IMR-90 (cell line): ENCODE measurements around the gene ZNF775. TPM values are rescaled to one million over a fixed set of nuclear protein-coding genes. Genes with fewer than 3 reads are reported as not detected.

ENCODE experiments used
- ATAC-seq: fragments of 200-7000 bp; cut with Tn5 transposase; 2 replicates; pipeline ENCODE4 v1.9.1; 2020; ENCODE audit warnings: low read depth, mild to moderate bottlenecking, moderate library complexity
- BruUV-seq: library from RNA; stranded (reverse); fragments of 400-500 nt; replicated peaks from 2 replicates; lab custom pipeline; 2021; lab: Mats Ljungman, UMichigan
- CTCF ChIA-PET: fragments of 300-600 bp; formaldehyde crosslinking; extraction: SDS; loops from one replicate; lab custom pipeline; 2021; ENCODE audit warnings: antibody characterized with exemption; lab: Yijun Ruan, JAX
- POLR2A ChIA-PET: fragments of 300-600 bp; sonication (Branson Sonifier 250); formaldehyde crosslinking; loops from one replicate; lab custom pipeline; 2022; ENCODE audit warnings: antibody characterized with exemption; ENCODE audit not compliant: unreplicated experiment; lab: Charles Lee
- DNase-seq: peaks from one replicate; pipeline ENCODE4 v3.0.0; 2013
- H2AFZ ChIP-seq: replicated peaks from 2 replicates; pipeline ENCODE3; 2013; ENCODE audit warnings: low read length, mild to moderate bottlenecking; ENCODE audit not compliant: poor library complexity
- H2AK5ac ChIP-seq: 2 replicates; pipeline ENCODE4 v1.6.1; 2013; ENCODE audit warnings: low read depth, low read length, inconsistent platforms
- H2AK9ac ChIP-seq: replicated peaks from 2 replicates; pipeline ENCODE3; 2013; ENCODE audit warnings: mild to moderate bottlenecking, low read depth, low read length, moderate library complexity; ENCODE audit not compliant: poor library complexity
- H2BK120ac ChIP-seq: 2 replicates; pipeline ENCODE4 v1.6.1; 2013; ENCODE audit warnings: low read depth, low read length, inconsistent platforms
- H2BK15ac ChIP-seq: 3 replicates; pipeline ENCODE4 v1.6.1; 2013; ENCODE audit warnings: low read depth, low read length, inconsistent platforms
- H2BK20ac ChIP-seq: 2 replicates; pipeline ENCODE4 v1.6.1; 2013; ENCODE audit warnings: low read depth, mild to moderate bottlenecking, inconsistent platforms, low read length, moderate library complexity
- H2BK5ac ChIP-seq: 2 replicates; pipeline ENCODE4 v1.6.1; 2013; ENCODE audit warnings: mild to moderate bottlenecking, low read depth, low read length, inconsistent platforms; ENCODE audit not compliant: poor library complexity, severe bottlenecking
- H3K14ac ChIP-seq: replicated peaks from 2 replicates; pipeline ENCODE4 v1.6.1; 2013; ENCODE audit warnings: low read depth, low read length, inconsistent platforms
- H3K18ac ChIP-seq: 2 replicates; pipeline ENCODE4 v1.6.1; 2013; ENCODE audit warnings: low read depth, low read length, control low read depth
- H3K23ac ChIP-seq: 2 replicates; pipeline ENCODE4 v1.6.1; 2013; ENCODE audit warnings: low read depth, low read length, inconsistent platforms
- H3K27ac ChIP-seq: 2 replicates; pipeline ENCODE4 v1.5.1; 2013; ENCODE audit warnings: mild to moderate bottlenecking, control low read depth, low read length; ENCODE audit not compliant: insufficient read depth
- H3K27me3 ChIP-seq: 2 replicates; pipeline ENCODE4 v1.6.1; 2013; ENCODE audit warnings: low read length; ENCODE audit not compliant: control insufficient read depth, insufficient read depth
- H3K36me3 ChIP-seq: 2 replicates; pipeline ENCODE4 v1.6.1; 2013; ENCODE audit warnings: low read length, mixed read lengths; ENCODE audit not compliant: control insufficient read depth, insufficient read depth
- H3K4ac ChIP-seq: 2 replicates; pipeline ENCODE4 v1.6.1; 2013; ENCODE audit warnings: low read depth, low read length, inconsistent platforms
- H3K4me1 ChIP-seq: 2 replicates; pipeline ENCODE4 v1.6.1; 2013; ENCODE audit warnings: low read length, mixed read lengths; ENCODE audit not compliant: control insufficient read depth, insufficient read depth
- H3K4me2 ChIP-seq: 2 replicates; pipeline ENCODE4 v1.6.1; 2013; ENCODE audit warnings: low read depth, mild to moderate bottlenecking, control low read depth, low read length, moderate library complexity
- H3K4me3 ChIP-seq: 2 replicates; pipeline ENCODE4 v1.5.1; 2013; ENCODE audit warnings: low read depth, mild to moderate bottlenecking, control low read depth, low read length, moderate library complexity; ENCODE audit not compliant: insufficient read depth
- H3K56ac ChIP-seq: 2 replicates; pipeline ENCODE4 v1.6.1; 2013; ENCODE audit warnings: low read length, inconsistent platforms; ENCODE audit not compliant: insufficient read depth; ENCODE audit errors: extremely low read depth
- H3K79me1 ChIP-seq, 2 experiments: 2 replicates each; pipeline ENCODE4 v1.6.1; 2013; ENCODE audit warnings: low read length in 2 of 2, inconsistent platforms in 1 of 2, low read depth in 1 of 2
- H3K9ac ChIP-seq: 2 replicates; pipeline ENCODE4 v1.6.1; 2013; ENCODE audit warnings: low read depth, low read length, control low read depth
- H3K9me1 ChIP-seq: 2 replicates; pipeline ENCODE4 v1.6.1; 2013; ENCODE audit warnings: low read length, inconsistent platforms; ENCODE audit not compliant: insufficient read depth
- H3K9me3 ChIP-seq: 2 replicates; pipeline ENCODE4 v1.6.1; 2013; ENCODE audit warnings: low read length; ENCODE audit not compliant: control insufficient read depth, insufficient read depth
- H4K20me1 ChIP-seq: 2 replicates; pipeline ENCODE4 v1.6.1; 2013; ENCODE audit warnings: low read length, inconsistent platforms; ENCODE audit not compliant: insufficient read depth
- H4K5ac ChIP-seq: 2 replicates; pipeline ENCODE4 v1.6.1; 2013; ENCODE audit warnings: mild to moderate bottlenecking, low read depth, low read length, control low read depth
- H4K8ac ChIP-seq, 2 experiments: 2 replicates each; pipeline ENCODE4 v1.6.1; 2013; ENCODE audit warnings: low read depth in 2 of 2, low read length in 2 of 2, control low read depth in 1 of 2, inconsistent platforms in 1 of 2
- H4K91ac ChIP-seq: 2 replicates; pipeline ENCODE4 v1.6.1; 2013; ENCODE audit warnings: low read depth, low read length, inconsistent platforms; ENCODE audit not compliant: insufficient read depth
- BHLHE40 ChIP-seq: fragments of 150-350 bp; IDR thresholded peaks from 2 replicates; pipeline ENCODE4 v1.6.1; 2016; ENCODE audit warnings: mild to moderate bottlenecking, low read depth, low read length
- CEBPB ChIP-seq: IDR thresholded peaks from 2 replicates; pipeline ENCODE4 v1.6.1; 2012; ENCODE audit warnings: low read depth, low read length, improper control_type of control experiment
- CHD1 ChIP-seq: IDR thresholded peaks from 2 replicates; pipeline ENCODE4 v1.6.1; 2012; ENCODE audit warnings: low read depth, low read length, improper control_type of control experiment
- CTCF ChIP-seq: conservative IDR thresholded peaks from 2 replicates; pipeline ENCODE4 v1.5.1; 2012; ENCODE audit warnings: mild to moderate bottlenecking, low read depth, low read length, improper control_type of control experiment
- ELK1 ChIP-seq: fragments of 150-350 bp; IDR thresholded peaks from 2 replicates; pipeline ENCODE4 v1.6.1; 2016; ENCODE audit warnings: low read depth, mild to moderate bottlenecking, low read length, moderate library complexity, borderline replicate concordance
- FOS ChIP-seq: fragments of 150-350 bp; IDR thresholded peaks from 2 replicates; pipeline ENCODE4 v1.6.1; 2016; ENCODE audit warnings: low read depth, low read length
- MAFK ChIP-seq: IDR thresholded peaks from 2 replicates; pipeline ENCODE4 v1.6.1; 2012; ENCODE audit warnings: low read depth, low read length, improper control_type of control experiment
- MAZ ChIP-seq: IDR thresholded peaks from 2 replicates; pipeline ENCODE4 v1.6.1; 2012; ENCODE audit warnings: low read depth, mild to moderate bottlenecking, low read length, improper control_type of control experiment, moderate library complexity, borderline replicate concordance
- MXI1 ChIP-seq: IDR thresholded peaks from 2 replicates; pipeline ENCODE4 v1.6.1; 2012; ENCODE audit warnings: low read depth, mild to moderate bottlenecking, low read length, moderate library complexity, borderline replicate concordance
- NFE2L2 ChIP-seq: fragments of 150-350 bp; IDR thresholded peaks from 2 replicates; pipeline ENCODE4 v1.6.1; 2016; ENCODE audit warnings: low read depth, mild to moderate bottlenecking, low read length
- POLR2A ChIP-seq: IDR thresholded peaks from 2 replicates; pipeline ENCODE4 v1.6.1; 2012; ENCODE audit warnings: mild to moderate bottlenecking, low read depth, low read length
- RAD21 ChIP-seq: IDR thresholded peaks from 2 replicates; pipeline ENCODE4 v1.6.1; 2012; ENCODE audit warnings: low read length, improper control_type of control experiment
- RCOR1 ChIP-seq: IDR thresholded peaks from 2 replicates; pipeline ENCODE4 v1.6.1; 2012; ENCODE audit warnings: mild to moderate bottlenecking, low read length, improper control_type of control experiment; ENCODE audit not compliant: insufficient replicate concordance
- RFX5 ChIP-seq: IDR thresholded peaks from 2 replicates; pipeline ENCODE4 v1.8.0; 2012; ENCODE audit warnings: low read depth, mild to moderate bottlenecking, low read length, moderate library complexity
- USF2 ChIP-seq: fragments of 150-350 bp; IDR thresholded peaks from 2 replicates; pipeline ENCODE4 v1.6.1; 2017; ENCODE audit warnings: mild to moderate bottlenecking, antibody characterized with exemption, low read length, low read depth
- WGBS, 2 experiments: methylation state at CpG; one replicate each; pipeline versions ENCODE4 v1.1.5 to v1.1.7; 2013; ENCODE audit warnings: missing lambda C conversion rate in 2 of 2; ENCODE audit not compliant: insufficient read length in 1 of 2; ENCODE audit errors: extremely low coverage in 2 of 2; 5-methylcytosine and 5-hydroxymethylcytosine counted together
- dilution Hi-C: fragments of 300-500 bp; cut with HindIII; formaldehyde crosslinking; loops from one replicate; pipeline ENCODE4 v1.14.3; 2018; ENCODE audit warnings: low sequenced_read_pairs; ENCODE audit not compliant: unreplicated experiment
- in situ Hi-C: fragments of 300-500 bp; cut with MboI; formaldehyde crosslinking; loops from 3 replicates; pipeline ENCODE4 v1.14.3; 2019; ENCODE audit warnings: low sequenced_read_pairs, inconsistent platforms, mixed read lengths
- intact Hi-C: fragments of 100-400 bp; cut with micrococcal nuclease; formaldehyde crosslinking; loops from 2 replicates; pipeline ENCODE4 v1.10.0; 2022
- polyA plus RNA-seq, 3 experiments: library from polyadenylated mRNA; depleted of rRNA; stranded (reverse); fragments of >200 nt; gene quantifications; 2 replicates each; pipeline ENCODE4 v1.2.3, GENCODE V29; 2012; ENCODE audit warnings: low replicate concordance in 1 of 3
- total RNA-seq: library from RNA; depleted of rRNA; stranded (reverse); fragments of >200 nt; gene quantifications from 2 replicates; pipeline ENCODE4 v1.2.3, GENCODE V29; 2012

The ZNF775 gene
- total and polyA plus RNA-seq, 2 of the 4 experiments (the other 2 are of a cell fraction) = 1.4 to 2.6 TPM

GRCh38 chr7:150332852-150333635, 46.1 kb upstream of the ZNF775 start:
- Histone ChIP-seq H3K56ac (no peak overlapping the region), H2AK9ac (no peak overlapping the region), H3K23ac (no peak overlapping the region), H4K5ac (no peak overlapping the region), H4K8ac (no peak overlapping the region), H3K4me1 (peaks cover 13% of the 10 kb centered on the region), H3K9me3 (no peaks in the 10 kb centered on the region), H3K27ac (no peak overlapping the region), H3K9me1 (peaks cover 7% of the 10 kb centered on the region; the same call in 1 of the 2 replicates), H2AFZ (peak overlapping the region; percentile 32), H3K79me1 (no peaks in the 10 kb centered on the region), H3K4ac (peak overlapping the region; percentile 39; the same call in 1 of the 2 replicates), H3K18ac (no peak overlapping the region; the same call in 1 of the 2 replicates), H3K14ac (no peak overlapping the region), H2BK15ac (peak overlapping the region; percentile 16; the same call in 1 of the 3 replicates), H3K4me3 (no peak overlapping the region), H2BK20ac (no peak overlapping the region), H2BK5ac (no peak overlapping the region), H2AK5ac (peak overlapping the region; percentile 54), H3K9ac (no peak overlapping the region), H4K91ac (0 out of 2 replicates have a peak overlapping the region, but pooled peaks have one; percentile 85), H4K20me1 (no peaks in the 10 kb centered on the region), H3K27me3 (no peaks in the 10 kb centered on the region), H2BK120ac (peak overlapping the region; percentile 37; the same call in 1 of the 2 replicates), H3K36me3 (no peaks in the 10 kb centered on the region), H3K4me2 (no peak overlapping the region)
- ChIA-PET CTCF (no interaction called here), POLR2A (no interaction called here)
- 93% methylated on average over 6 of the region's 18 CpGs; no CpG with 5 or more reads in 1 of the 2 experiments for WGBS, 2 experiments
- intact Hi-C loops = no loop called here
- no peak for DNase-seq
- no TSS peak for BruUV-seq
- ATAC-seq = no peak
- in situ Hi-C loops = no loop called here
- dilution Hi-C loops = no loop called here
- no peak for TF ChIP-seq RCOR1
- no peak for TF ChIP-seq MXI1
- no peak for TF ChIP-seq BHLHE40
- TF ChIP-seq RFX5 = no peak
- TF ChIP-seq MAZ = no peak
- no peak for TF ChIP-seq ELK1
- no peak for TF ChIP-seq RAD21
- no peak for TF ChIP-seq CTCF
- no peak for TF ChIP-seq CEBPB
- TF ChIP-seq NFE2L2 = no peak
- no peak for TF ChIP-seq FOS
- no peak for TF ChIP-seq CHD1
- TF ChIP-seq POLR2A = no peak
- TF ChIP-seq MAFK = no peak
- TF ChIP-seq USF2 = no peak
